SK-N-SH (cell line): ENCODE data around the gene ZBTB4.

Experiments
- EZH2phosphoT487 ChIP-seq: fragments of 200-600 bp; sonication (generic); IDR thresholded peaks from 2 replicates; pipeline ENCODE4 v1.6.1; 2017; ENCODE audit warnings: low read depth, mixed run types, mild to moderate bottlenecking, antibody characterized with exemption, moderate library complexity, borderline replicate concordance
- NRF1 ChIP-seq: IDR thresholded peaks from 2 replicates; pipeline ENCODE4 v1.6.1; 2012; ENCODE audit warnings: low read depth, mild to moderate bottlenecking, low read length
- TAF1 ChIP-seq: IDR thresholded peaks from 2 replicates; pipeline ENCODE4 v1.6.1; 2012; ENCODE audit warnings: low read depth, mild to moderate bottlenecking, low read length, moderate library complexity, borderline replicate concordance
- YY1 ChIP-seq: IDR thresholded peaks from 2 replicates; pipeline ENCODE4 v1.4.0; 2012; ENCODE audit warnings: low read depth, mild to moderate bottlenecking
- TF ChIP-seq, protein P1 (sequence below): fragments of 200-600 bp; sonication (generic); IDR thresholded peaks from 2 replicates; pipeline ENCODE4 v1.6.1; 2017; ENCODE audit warnings: antibody characterized with exemption, mild to moderate bottlenecking, moderate library complexity

DNA sequence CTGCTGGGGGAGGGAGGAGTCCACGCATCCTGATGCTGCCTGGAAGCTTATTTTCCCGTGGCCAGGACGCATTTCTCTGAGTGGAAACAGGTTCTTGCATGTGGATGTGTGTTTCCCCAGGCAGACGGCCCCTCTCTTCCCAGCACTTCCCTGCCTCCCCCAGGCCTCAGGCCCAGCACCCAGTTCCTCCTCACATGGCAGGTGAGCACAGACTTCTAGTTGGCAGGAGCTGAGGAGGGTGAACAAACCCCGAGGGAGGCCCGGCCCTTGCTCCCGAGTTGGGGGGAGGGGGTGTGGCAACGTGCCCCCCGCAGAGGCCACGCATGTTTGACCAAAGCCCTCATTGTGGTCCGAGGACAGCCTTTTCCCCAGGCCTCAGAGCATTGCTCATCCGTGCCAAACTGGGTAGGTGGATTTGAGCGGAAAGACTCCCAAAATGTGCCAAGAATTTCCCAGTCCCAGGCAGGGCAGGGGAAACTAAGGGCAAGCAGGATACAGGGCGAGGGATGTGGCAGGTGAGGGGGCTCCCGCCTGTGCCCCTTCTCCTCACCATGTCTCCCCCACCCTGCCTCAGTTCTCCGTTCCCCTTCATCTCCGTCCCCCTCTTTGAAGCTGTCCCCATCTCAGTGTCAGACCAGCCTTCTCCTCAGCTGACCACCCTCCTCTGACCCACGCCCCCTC lies 60.8 kb downstream of the ZBTB4 start:
- TF ChIP-seq NRF1: no peak
- TF ChIP-seq, protein P1, sequence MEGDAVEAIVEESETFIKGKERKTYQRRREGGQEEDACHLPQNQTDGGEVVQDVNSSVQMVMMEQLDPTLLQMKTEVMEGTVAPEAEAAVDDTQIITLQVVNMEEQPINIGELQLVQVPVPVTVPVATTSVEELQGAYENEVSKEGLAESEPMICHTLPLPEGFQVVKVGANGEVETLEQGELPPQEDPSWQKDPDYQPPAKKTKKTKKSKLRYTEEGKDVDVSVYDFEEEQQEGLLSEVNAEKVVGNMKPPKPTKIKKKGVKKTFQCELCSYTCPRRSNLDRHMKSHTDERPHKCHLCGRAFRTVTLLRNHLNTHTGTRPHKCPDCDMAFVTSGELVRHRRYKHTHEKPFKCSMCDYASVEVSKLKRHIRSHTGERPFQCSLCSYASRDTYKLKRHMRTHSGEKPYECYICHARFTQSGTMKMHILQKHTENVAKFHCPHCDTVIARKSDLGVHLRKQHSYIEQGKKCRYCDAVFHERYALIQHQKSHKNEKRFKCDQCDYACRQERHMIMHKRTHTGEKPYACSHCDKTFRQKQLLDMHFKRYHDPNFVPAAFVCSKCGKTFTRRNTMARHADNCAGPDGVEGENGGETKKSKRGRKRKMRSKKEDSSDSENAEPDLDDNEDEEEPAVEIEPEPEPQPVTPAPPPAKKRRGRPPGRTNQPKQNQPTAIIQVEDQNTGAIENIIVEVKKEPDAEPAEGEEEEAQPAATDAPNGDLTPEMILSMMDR: no peak
- TF ChIP-seq TAF1: no peak
- TF ChIP-seq EZH2phosphoT487: no peak
- no peak for TF ChIP-seq YY1
